Muscle of back (tissue), 11 donors: ENCODE data around the gene FSTL4. TPM values are rescaled to one million over a fixed set of nuclear protein-coding genes. Genes with fewer than 3 reads are reported as not detected.
A peak's percentile ranks its signal among the peaks of the same experiment; 100 is the strongest.

Source experiments
- DNase-seq, 3 donors: peaks; one replicate each; pipeline versions ENCODE4 v3.0.0 to v3.0.0-alpha.2; 2013
- polyA plus RNA-seq, 10 donors: library from polyadenylated mRNA; unstranded; fragments of 120-200 nt; gene quantifications; one replicate each; pipeline ENCODE4 v1.2.1, GENCODE V29; 2013; ENCODE audit not compliant: insufficient read length in 10 of 10

FSTL4 gene
- polyA plus RNA-seq, 10 donors, result 0.76 to 3.9 (median 2.0) TPM

DNA sequence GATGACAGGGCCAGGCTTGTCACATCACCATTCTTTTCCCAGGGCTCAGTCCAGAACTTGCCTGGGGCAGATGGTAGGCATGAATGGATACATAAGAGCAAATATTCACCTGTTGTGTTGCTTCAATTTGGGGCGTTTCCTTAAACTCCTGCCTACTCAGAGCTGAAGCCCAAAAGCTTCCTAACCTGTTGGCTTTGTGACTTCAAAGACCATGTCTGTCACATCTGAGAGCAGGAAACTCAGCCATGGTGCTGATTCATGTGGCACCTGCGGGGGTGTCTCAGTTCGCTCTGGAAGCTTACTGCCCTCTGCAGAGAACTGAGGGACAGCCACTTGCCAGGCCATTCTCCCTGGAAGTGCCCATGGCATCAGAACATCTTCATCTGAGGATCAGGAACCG is 313.9 kb downstream of the FSTL4 start:
- DNase-seq, result no peak

DNA sequence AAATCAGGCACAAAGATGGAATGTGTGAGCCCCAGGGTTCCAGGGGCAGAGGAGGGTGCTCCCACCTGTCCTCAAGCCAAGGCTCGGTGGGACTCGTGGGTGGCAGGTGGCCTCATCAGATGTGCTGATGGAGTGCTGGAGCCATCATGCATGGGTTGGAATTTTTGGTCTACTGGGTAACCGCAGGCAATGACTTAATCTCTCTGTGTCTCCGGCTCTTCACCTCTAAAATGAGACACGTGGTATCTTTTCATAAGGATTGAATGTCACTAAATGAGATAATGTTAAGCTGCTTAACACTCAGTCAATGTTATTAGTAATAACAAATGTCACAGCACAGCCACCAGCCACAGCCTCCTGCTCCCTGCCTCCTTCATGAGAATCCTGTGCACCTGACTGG is 315.0 kb downstream of the FSTL4 start:
- DNase-seq, result no peak

DNA sequence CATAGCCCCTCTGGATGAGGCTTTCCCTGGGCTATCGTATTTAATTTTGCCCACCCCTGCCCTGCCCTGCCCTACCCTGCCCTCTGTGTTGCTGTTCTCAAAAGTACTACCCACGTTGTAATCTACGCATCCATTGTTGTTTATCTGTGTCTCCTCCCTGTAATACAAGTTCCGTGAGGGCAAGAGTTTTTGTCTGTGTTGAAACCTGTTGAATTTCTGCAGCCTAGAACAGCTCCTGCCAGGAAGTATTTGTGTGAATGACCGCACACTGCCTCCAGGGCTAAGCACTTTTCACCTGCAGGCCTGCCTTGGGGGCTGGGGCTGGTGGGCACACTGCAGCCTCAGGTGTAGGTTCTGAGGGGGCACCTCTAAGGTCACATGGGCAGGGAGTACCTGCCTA is 315.7 kb downstream of the FSTL4 start:
- no peak for DNase-seq

DNA sequence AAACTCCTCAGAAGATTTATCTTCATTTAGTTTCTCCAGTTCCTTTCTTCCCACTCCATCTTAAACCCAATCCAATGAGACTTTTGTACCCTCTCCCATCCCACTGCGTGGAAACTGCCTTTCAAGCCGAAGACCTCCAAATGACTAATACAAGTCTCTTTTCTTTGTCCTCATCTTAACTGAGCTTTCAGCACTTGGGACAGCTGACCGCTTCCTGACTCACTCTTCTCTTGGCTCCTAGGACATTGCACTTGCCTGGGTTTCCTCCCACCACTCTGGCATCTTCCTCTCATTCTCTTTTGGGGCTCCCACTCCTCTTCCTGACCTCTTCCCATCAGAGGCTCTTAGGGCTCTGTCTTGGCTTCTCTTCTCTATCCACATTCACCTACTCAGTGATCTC is 316.8 kb downstream of the FSTL4 start:
- DNase-seq, result no peak

DNA sequence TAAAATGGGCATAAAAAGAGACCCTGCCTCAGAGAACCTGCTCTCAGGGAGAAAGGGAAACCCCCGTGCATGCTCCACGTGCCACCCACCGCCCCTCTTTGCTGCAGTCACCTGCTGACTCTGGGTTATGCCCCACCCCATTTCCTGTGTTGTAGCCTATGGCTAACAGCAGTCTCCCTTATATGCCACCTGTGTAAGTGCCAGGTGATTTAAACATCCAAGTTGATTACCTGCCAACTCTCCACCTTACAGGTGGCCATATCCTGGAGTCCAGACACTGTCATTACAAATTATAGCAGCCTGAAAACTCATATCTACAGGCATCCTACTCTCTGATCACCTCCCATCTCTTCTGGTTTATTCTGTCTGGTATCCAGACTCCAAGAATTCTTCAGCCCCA is 318.0 kb downstream of the FSTL4 start:
- DNase-seq, result no peak

DNA sequence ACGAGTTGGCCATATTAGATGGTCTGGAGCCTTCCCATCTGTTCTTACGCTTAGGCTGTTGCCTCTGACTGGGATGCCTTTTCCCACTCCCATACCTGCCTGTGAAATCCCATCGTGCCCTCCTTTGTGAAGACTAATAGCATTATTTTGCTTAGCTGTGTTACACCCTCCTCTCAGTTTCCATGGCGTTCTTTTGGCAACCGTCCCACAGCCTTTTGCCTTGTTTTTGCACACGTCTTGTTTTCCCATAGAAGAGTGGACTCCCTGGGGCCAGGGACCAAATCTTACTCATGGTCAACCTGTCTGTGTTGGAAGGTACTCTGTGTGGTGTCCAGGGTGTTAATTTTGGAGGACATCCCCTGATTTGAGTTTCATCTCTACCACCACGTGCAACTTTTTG is 318.4 kb downstream of the FSTL4 start:
- no peak for DNase-seq

DNA sequence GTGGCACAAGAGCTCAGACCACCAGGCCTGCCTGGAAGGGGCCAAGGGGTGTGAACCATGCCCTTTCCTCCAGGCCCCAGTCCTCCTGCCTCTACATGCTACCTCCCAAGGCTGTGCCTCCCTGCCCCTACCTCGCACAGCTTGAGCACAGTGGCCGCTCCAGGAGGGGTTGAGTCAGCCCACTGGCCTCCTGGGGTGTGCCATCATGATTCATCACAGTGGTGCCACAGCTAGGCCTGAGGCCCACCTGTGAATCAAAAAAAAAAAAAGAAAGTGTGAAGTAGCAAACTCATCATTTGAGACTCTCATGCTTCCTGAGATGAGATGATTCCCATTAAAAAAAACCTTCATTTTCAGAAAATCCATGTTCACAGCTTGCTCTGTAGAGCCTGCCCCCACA is 320.0 kb downstream of the FSTL4 start:
- no peak for DNase-seq

DNA sequence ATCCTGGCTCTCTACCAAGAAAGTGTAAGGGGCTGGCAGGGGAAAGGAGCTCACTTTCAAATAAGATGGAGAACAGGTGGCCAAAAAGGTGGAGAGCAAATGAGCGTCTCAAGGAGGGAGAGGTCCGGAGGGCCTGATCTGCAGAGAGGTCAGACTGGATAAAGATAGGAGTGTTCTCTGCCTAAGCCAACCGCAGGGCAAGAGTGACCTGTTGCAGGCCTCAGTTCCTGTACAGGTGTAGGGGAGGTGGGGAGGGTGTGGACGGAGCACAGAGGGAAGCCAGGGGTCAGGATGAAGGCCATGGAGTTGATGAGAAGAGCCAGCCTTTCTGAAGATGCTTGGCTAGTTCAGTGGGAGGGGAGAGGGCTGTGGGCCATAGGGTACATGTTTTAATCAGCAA is 320.8 kb downstream of the FSTL4 start:
- no peak for DNase-seq

DNA sequence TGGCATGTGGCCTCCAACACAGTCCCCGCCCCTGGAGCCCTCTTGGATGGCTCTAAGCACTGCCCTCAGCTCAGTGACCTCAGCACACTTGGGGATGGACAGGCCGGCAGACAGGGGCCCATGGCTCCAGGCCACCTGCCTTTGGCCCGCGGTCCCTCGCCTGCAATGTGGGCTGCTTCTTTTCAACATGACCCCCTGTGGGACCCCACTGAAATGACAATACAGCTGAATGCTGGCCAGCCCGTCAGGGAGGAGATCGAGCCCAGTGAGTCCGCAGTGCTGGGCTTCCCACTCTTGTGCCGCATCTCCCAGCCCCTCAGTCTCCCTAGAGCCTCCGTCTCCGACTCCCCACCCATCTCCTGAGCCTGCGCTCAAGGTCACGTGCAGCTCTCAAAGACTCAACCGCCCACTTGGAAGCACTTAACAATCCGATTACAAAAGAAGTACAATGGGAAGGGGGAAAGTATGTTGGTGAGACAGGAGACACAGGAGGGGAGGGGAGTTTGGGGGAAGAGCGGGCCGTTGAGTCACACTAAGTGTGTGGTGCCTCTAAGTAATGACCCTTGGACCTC is 321.6 kb downstream of the FSTL4 start:
- DNase-seq, result no peak

DNA sequence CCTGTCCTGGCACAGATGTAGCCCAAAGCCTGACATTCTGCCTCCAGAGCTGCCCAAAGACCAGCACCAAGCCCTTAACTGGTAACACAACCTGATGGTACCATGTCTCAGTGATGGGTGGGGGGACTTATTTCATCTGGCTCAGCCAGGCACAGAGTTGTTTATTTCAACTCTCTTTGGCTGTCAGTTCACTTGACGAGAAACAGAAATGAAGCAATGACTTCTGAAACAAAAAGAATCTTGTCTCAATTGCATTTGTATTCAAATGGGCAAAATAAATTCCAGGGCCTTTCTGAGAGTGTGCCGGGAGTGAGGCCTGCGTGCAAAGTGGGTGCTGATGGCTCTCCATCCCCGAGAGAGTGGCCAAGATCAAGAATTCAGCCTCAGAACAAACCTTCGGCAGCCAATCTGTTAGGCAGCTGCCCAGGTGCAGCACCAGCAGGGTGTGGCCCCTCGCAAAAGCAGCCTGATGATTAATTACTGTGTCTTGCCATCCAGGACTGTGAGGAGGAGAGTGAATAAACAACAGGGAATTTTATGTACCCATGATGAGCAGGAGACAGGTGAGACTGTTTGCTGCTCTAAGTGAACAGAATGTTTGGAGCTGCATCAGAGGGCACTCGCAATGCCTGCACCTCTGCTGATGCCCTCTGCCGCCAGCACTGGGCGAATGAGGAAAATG is 322.5 kb downstream of the FSTL4 start:
- no peak for DNase-seq

DNA sequence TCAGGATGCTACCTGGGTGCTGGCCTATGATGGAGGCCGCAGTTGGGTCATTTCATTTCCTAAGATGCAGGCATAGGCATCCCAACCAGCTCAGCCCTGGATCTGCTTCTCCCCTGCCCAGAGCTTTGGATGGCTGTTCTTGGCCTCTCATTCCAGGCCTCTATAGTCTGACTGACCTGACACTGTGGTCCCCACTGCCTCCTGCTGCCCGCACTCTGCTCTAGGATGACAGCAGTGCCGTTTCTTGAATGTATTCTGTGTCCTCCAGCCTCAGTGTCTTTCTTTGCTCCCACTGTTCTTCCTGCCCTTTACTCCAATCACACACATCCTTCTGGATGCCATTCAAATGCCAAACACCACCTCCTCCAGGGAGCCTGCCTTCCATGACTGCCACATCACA is 324.8 kb downstream of the FSTL4 start:
- DNase-seq, result peak; percentile 17 to 38 (median 32)

DNA sequence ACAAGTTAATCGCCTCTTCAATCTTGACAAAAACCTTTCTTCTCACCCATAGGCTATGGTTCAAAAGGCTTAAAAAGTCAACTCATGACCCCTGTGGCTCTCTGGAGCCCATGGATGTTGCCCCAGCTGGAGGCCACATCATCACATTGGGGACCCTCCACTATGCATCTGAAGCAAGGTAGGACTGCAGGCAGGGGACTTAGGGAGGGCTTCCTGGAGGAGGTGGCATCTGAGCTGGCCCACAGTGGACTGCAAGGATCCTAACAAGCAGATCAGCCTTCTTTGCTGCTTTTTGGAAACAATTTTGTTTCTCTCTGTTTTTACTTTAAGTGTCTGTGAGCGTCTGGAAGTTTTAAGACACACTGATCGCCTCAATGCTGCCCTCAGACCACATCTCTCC is 325.9 kb downstream of the FSTL4 start:
- DNase-seq, result no peak

DNA sequence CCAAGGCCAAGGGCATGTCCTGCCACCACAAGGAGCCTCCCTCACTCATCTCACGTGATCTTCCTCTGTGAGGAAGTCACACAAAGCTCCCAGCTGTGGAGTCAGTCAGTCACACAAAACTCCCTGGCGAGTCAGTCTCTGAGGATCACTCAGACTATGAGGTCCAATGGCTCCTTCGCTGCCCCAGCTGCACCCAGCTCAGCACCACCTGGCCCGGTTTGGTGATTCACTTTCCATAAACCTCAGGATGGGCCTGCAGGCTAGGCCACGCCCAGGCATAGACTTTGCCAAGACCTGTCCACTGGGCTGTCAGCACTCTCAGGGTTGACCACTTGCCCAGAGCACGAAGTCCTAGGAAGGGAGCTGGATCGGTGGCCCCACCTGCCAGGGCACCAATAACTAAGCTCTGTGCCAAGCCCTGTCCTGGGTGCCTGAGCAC is 326.7 kb downstream of the FSTL4 start:
- DNase-seq, result peak in 1 of 3 donors; percentile 15

DNA sequence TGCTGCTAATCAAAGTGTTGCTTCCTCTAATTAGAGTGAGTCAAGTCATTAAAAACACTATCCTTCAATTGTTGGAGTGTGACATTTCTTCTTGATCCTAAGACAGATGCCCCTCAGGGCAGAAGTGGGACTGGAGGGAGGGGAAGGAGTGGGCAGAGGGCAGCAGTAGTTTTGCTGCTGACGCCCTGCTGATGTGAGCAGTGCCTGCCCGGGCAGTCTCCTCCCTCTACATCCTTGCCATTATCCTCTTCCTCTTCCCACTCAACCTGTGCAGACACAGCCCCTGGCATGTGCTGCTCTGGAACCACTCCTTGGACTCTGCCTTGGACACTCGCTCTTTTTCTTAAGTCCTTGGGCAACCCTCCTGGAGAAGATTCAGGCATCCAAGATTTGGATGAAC is 328.0 kb downstream of the FSTL4 start:
- DNase-seq, result no peak

DNA sequence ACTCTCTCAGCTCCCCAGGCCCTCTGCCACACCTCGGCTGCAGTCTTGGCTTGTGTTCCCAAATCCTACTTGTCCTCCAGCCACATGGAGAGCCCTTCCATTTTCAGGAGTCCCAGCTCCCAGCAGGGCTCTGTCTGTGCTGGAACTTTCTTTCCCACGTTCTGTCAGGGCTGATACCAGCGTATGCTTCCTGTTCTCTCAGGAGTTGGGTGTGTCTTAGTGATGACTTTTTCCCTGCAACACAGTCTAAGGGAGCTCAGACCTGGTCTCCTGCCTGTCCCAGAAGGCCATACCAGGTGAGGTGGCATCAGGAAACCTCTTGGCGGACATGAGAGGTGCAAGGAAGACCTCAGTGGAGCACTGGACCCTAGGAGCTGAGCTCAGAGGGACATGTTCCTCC is 334.0 kb downstream of the FSTL4 start:
- DNase-seq, result no peak

DNA sequence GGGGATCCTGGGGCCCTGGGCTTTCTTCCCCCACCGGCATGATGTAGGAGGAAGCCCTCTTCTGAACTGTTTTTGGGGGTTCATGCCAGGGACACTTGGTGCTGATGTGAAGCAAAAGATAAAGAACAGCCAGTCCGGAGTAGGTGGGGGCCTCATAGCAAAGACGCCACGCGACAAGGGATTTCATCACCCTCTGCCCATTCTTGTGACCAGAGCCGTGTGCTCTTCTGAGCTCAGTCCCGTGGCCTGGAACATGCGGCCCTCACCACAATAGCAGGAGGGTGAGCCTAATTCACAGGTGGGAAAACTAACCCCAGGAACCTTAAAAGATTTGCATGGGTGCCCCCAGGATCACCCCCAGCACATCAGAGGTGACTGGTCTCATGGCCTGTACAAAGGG is 334.6 kb downstream of the FSTL4 start:
- DNase-seq, result no peak

DNA sequence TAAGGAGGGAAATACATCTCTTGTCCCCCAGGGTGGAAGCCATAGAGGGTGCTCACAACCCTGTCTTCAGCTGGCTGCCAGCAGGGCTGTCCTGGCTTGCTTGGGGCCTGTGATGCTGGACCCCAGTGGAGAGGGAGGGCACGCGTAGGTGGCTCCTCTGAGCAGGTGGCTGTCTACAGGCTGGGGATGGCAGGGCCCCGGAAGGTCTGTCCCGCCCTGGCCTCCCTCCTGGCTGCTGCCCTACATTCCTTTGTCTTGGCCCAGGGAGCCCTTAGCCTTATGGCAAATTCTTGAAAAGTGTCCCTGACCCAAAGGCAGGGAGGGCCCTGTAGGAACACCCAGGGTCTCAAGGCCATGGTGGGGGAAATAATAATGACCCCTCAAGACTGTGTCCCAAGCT is 336.2 kb downstream of the FSTL4 start:
- DNase-seq, result no peak

DNA sequence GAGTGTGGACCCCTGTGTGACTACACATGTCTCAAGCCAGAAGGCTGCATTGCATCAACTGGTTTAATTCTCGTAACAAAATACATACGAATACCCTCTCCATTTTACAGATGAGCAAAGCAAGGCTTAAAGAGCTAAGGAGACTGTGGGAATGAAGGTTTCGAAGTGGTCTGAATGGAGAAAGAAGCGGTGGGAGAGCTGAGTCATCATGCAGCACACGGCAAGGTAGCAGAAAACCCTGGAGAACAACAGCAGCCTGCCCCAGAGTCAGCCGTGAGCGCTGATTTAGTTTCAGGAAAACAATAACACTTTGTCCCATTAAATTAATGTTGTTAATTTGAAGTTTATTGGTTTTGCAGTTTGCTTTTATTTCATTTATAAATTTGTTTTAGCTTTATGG is 336.7 kb downstream of the FSTL4 start:
- no peak for DNase-seq

DNA sequence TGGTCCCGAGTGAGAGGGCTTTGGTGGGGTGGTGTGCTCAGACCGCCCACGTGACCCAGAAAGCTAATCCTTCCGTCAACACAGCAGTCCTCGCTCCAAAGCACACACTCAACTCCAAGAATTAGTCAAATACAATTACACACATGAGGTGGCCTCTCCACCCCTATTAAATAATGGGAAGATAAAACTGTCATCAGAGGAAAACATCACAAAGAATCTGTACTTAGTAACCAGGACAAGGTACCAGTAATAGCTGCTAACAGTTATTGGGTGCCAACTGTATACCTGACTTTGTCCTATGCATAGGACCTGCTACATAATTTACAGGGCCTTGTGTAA is 337.8 kb downstream of the FSTL4 start:
- no peak for DNase-seq

DNA sequence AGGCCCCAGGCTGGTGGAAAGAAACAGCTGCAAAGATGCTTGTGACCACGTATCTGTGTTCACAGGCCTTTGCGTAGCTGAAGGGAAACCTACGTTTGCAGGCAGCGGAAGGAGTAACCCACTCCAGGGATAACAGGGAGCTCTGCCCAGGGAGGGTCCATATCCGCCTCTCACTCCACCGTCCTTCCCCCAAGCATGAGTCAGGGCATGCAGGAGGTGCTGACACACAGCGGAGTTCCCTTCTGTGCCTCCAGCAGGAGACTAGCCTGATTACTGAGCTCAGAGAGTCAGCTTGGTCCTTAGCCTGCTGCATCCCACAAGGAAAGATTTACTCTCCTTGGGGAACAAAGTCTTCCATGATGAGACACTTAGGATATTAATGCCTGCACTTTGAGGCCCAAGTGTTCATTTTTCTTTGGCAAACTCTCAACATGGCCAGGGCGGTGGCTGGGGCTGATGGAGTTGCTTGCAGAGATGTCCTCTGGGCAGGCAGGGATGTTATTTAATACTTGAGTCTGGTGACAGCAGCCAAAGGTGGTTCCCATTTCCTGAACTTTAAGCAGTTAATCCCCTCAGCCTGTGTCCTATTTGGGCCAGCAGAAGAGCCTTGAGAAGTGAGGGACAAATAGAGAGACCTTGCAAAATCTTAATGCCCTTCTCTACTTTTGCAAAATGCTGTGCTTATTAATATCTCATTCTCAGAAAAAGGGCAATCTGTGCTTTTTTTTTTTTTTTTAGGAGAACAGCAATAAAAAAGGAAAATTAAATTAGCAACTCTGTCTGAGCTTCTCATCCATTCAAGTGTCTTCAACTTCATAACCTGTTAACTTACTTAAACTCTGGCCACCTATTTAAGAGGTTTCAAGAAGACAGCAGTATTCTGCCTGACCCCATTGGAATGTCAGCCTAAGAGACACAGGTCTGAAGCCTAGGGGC is 338.4 kb downstream of the FSTL4 start:
- peak in 2 of 3 donors; percentile 20 to 33 for DNase-seq

DNA sequence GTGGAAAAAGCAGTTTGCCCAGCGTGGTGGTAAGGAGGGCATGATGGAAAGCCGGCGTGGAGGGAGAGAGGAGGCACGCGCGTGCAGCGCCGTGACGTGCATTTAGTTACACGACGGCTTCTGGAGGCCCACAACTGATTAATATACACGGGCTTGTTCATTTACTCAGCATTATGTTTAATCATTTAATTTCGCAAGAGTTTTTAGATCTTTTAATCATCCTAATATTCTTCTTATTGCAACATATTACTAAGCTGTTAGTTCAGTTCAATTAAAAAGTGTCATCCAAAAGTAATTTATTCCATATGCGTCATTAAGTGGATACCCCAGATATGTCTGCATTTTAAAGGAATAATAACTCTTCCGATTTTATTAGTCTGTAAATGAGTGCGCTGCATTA is 340.0 kb downstream of the FSTL4 start:
- no peak for DNase-seq

DNA sequence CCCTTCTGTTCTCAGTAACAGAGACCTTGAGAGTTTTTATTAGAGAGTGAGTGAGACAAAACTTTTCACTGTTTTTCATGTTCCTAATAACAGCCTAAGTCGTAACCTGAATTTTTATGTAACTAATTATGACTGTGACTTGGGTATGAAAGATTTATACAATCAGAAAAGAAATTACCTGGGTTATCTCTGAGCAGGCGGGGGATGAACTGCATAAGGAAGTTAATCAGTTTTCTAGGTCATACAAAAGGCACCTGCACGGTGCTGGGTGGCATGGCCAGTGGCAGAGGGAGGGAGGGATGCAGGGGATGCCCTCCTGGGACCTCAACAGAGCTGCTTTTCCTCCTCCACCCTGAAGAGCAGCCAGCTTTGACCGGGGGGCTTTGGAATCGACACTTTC is 340.7 kb downstream of the FSTL4 start:
- DNase-seq, result no peak

DNA sequence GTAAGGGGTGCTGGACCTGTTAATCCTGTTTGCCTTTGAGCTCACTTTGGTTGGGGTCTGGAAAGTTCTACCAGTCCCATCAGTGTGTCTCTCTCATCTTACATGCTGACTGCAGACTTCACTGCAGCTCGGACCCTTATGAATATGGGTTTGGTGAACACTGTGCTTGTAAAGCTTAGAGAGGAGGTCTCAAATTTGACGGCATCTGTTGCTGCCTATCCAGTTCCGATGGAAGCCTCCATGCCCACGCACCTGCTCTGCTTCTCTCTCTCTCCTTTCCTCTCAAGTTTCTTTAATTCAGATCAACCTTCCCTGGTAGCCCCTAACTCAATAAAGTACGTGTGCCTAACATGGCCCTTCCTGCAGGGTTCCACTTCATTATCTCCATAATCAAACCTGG is 342.6 kb downstream of the FSTL4 start:
- no peak for DNase-seq
